ENCODE results near the gene POLR2M.

DNA sequence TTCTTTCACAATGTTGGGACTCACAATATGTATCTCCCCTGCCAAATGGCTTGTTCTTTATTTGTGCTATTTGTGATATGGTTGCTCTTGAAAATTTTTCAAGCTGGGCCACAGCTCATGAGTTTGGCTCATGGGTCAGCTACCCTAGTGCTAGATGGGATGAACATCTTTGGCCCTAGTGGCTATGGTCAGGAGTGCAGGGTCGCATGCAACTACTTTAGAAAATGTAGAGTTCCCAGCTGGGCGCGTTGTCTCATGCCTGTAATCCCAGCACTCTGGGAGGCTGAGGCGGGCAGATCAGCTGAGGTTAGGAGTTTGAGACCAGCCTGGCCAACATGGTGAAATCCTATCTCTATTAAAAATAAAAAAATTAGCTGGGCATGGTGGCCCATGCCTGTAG is 55.8 kb downstream of the POLR2M start:
- TF ChIP-seq CTCF (IDR thresholded peaks at IDR 0.05; ENCODE audit: low read depth, low read length, missing input control) (no peak), SP1 (IDR thresholded peaks at IDR 0.05) (no peak), JUND (IDR thresholded peaks at IDR 0.05) (no peak), REST (IDR thresholded peaks at IDR 0.05) (no peak), MAX (IDR thresholded peaks at IDR 0.05) (no peak)
